DND-41 (cell line): ENCODE data around the gene FAM25A.
"Not testable (repeated sequence)": the region's sequence is repeated elsewhere in the genome, so short reads cannot be mapped to it uniquely, and the experiment has no call there.

Experiments
- ATAC-seq: fragments of 200-7000 bp; cut with Tn5 transposase; 3 replicates; pipeline ENCODE4 v1.9.1; 2021; ENCODE audit warnings: low read depth; ENCODE audit not compliant: insufficient read depth
- DNase-seq: peaks from one replicate; pipeline ENCODE4 v3.0.0-alpha.2; 2020
- H2AFZ ChIP-seq: 2 replicates; pipeline ENCODE4 v1.6.0; 2012; ENCODE audit warnings: low read depth, low read length
- H3K27ac ChIP-seq: 2 replicates; pipeline ENCODE4 v1.5.1; 2012; ENCODE audit warnings: low read length, inconsistent platforms
- H3K27me3 ChIP-seq: fragments of 200-600 bp; sonication (generic); 2 replicates; pipeline ENCODE4 v1.6.0; 2012; ENCODE audit warnings: low read length, mild to moderate bottlenecking, inconsistent platforms; ENCODE audit not compliant: insufficient read depth, poor library complexity
- H3K36me3 ChIP-seq: 2 replicates; pipeline ENCODE4 v1.5.1; 2012; ENCODE audit warnings: low read length, inconsistent platforms; ENCODE audit not compliant: insufficient read depth
- H3K4me1 ChIP-seq: 2 replicates; pipeline ENCODE4 v1.5.1; 2012; ENCODE audit warnings: mild to moderate bottlenecking, low read length; ENCODE audit not compliant: insufficient read depth
- H3K4me2 ChIP-seq: 2 replicates; pipeline ENCODE4 v1.6.0; 2012; ENCODE audit warnings: mild to moderate bottlenecking, moderate library complexity, low read length, inconsistent platforms; ENCODE audit not compliant: insufficient read depth
- H3K4me3 ChIP-seq, 2 experiments: fragments of 200-600 bp in 1 of 2; shearing (Covaris generic) in 1 of 2; 2 replicates each; pipeline ENCODE4 v1.5.1; 2012 to 2016; ENCODE audit warnings: inconsistent platforms in 2 of 2, low read length in 2 of 2, mild to moderate bottlenecking in 2 of 2, low read depth in 1 of 2, moderate library complexity in 1 of 2
- H3K79me2 ChIP-seq: 2 replicates; pipeline ENCODE4 v1.6.0; 2012; ENCODE audit warnings: low read length, inconsistent platforms; ENCODE audit not compliant: insufficient read depth
- H3K9ac ChIP-seq: 2 replicates; pipeline ENCODE4 v1.6.0; 2012; ENCODE audit warnings: low read depth, mild to moderate bottlenecking, inconsistent platforms, low read length, moderate library complexity
- H3K9me3 ChIP-seq: 2 replicates; pipeline ENCODE4 v1.5.1; 2012; ENCODE audit warnings: low read length, moderate library complexity, mild to moderate bottlenecking, inconsistent platforms; ENCODE audit not compliant: insufficient read depth, severe bottlenecking
- H4K20me1 ChIP-seq: 2 replicates; pipeline ENCODE4 v1.6.0; 2012; ENCODE audit warnings: low read length; ENCODE audit not compliant: insufficient read depth
- CTCF ChIP-seq: IDR thresholded peaks from 2 replicates; pipeline ENCODE4 v1.5.1; 2012; ENCODE audit warnings: borderline replicate concordance, low read length, moderate library complexity, mild to moderate bottlenecking; ENCODE audit not compliant: poor library complexity, severe bottlenecking; ENCODE audit errors: extremely low read depth
- EZH2 ChIP-seq: IDR thresholded peaks from 3 replicates; pipeline ENCODE4 v1.6.1; 2012; ENCODE audit warnings: borderline replicate concordance, low read depth, mild to moderate bottlenecking, moderate library complexity, low read length, inconsistent platforms; ENCODE audit not compliant: severe bottlenecking

Gene FAM25A

GRCh38 chr10:87026747-87027508 lies 6.8 kb downstream of the FAM25A start:
- H4K20me1 ChIP-seq, ATAC-seq, H3K9me3 ChIP-seq, H3K27ac ChIP-seq, DNase-seq, H2AFZ ChIP-seq, H3K27me3 ChIP-seq, H3K79me2 ChIP-seq, H3K4me2 ChIP-seq, H3K4me3 ChIP-seq, H3K9ac ChIP-seq, H3K36me3 ChIP-seq, H3K4me1 ChIP-seq: not testable (repeated sequence)

GRCh38 chr10:87030419-87030818 lies 10.3 kb downstream of the FAM25A start:
- H4K20me1 ChIP-seq, H2AFZ ChIP-seq: not testable (repeated sequence)

GRCh38 chr10:87030912-87031635 lies 11.0 kb downstream of the FAM25A start:
- no peak overlapping the region for H3K4me3 ChIP-seq
- H3K36me3 ChIP-seq: no peaks in the 10 kb centered on the region
- H4K20me1 ChIP-seq: no peaks in the 10 kb centered on the region
- no peaks in the 10 kb centered on the region for H3K4me1 ChIP-seq
- H3K4me2 ChIP-seq: no peak overlapping the region
- no peak overlapping the region for H3K9ac ChIP-seq
- H3K79me2 ChIP-seq: no peaks in the 10 kb centered on the region
- no peaks in the 10 kb centered on the region for H3K9me3 ChIP-seq
- H2AFZ ChIP-seq: no peak overlapping the region
- no peak for ATAC-seq
- no peak for DNase-seq
- TF ChIP-seq EZH2: no peak
- TF ChIP-seq CTCF: no peak
- no peak overlapping the region for H3K27ac ChIP-seq
- no peaks in the 10 kb centered on the region for H3K27me3 ChIP-seq

More at GRCh38 chr10:87030419-87030818, 10.3 kb downstream of the FAM25A start:
- H3K79me2 ChIP-seq, H3K4me2 ChIP-seq, H3K9ac ChIP-seq, H3K27ac ChIP-seq, H3K4me3 ChIP-seq, H3K27me3 ChIP-seq, H3K9me3 ChIP-seq, H3K4me1 ChIP-seq, DNase-seq, H3K36me3 ChIP-seq, ATAC-seq: not testable (repeated sequence)

GRCh38 chr10:87036623-87037022 lies 16.5 kb downstream of the FAM25A start:
- H3K4me2 ChIP-seq: no peak overlapping the region
- no peaks in the 10 kb centered on the region for H4K20me1 ChIP-seq
- ATAC-seq (no peak), DNase-seq (no peak)
- no peak for TF ChIP-seq CTCF
- TF ChIP-seq EZH2: no peak
- H3K9ac ChIP-seq: no peak overlapping the region
- no peaks in the 10 kb centered on the region for H3K27me3 ChIP-seq
- no peak overlapping the region for H3K4me3 ChIP-seq
- no peaks in the 10 kb centered on the region for H3K79me2 ChIP-seq
- no peaks in the 10 kb centered on the region for H3K4me1 ChIP-seq
- no peaks in the 10 kb centered on the region for H3K36me3 ChIP-seq
- H3K27ac ChIP-seq: no peak overlapping the region
- H2AFZ ChIP-seq: no peak overlapping the region
- no peaks in the 10 kb centered on the region for H3K9me3 ChIP-seq
